Common myeloid progenitor, CD34-positive (primary cell): ENCODE results near the gene AGMO.

Source experiments
- CTCF ChIA-PET: fragments of 350-600 bp; sonication (Branson Sonifier 250); formaldehyde crosslinking; loops from one replicate; lab custom pipeline; 2021; ENCODE audit warnings: antibody characterized with exemption; lab: Charles Lee
- POLR2A ChIA-PET: fragments of 350-600 bp; sonication (Branson Sonifier 250); formaldehyde crosslinking; loops from one replicate; lab custom pipeline; 2021; ENCODE audit warnings: antibody characterized with exemption; lab: Charles Lee
- DNase-seq, 3 donors: peaks; one replicate each; pipeline versions ENCODE4 v3.0.0 to v3.0.0-alpha.2; 2013
- H3K27ac ChIP-seq, 2 experiments: 1 replicate in 1 of 2; 2 replicates in 1 of 2; pipeline ENCODE4 v1.7.0; 2013; ENCODE audit warnings: inconsistent platforms in 2 of 2, low read length in 2 of 2, mild to moderate bottlenecking in 2 of 2, low read depth in 1 of 2, moderate library complexity in 1 of 2; ENCODE audit not compliant: severe bottlenecking in 2 of 2, insufficient read depth in 1 of 2, poor library complexity in 1 of 2
- H3K27me3 ChIP-seq, 5 experiments: replicated peaks in 2 of 5; 1 replicate in 3 of 5; 2 replicates in 2 of 5; pipeline versions ENCODE4 v1.6.1 to v1.7.0; 2013; ENCODE audit warnings: low read length in 4 of 5, mild to moderate bottlenecking in 2 of 5, moderate library complexity in 2 of 5, inconsistent platforms in 1 of 5; ENCODE audit not compliant: insufficient read depth in 5 of 5, control insufficient read depth in 4 of 5
- H3K36me3 ChIP-seq, 4 experiments: 1 replicate in 2 of 4; 2 replicates in 2 of 4; pipeline versions ENCODE4 v1.6.1 to v1.7.0; 2013; ENCODE audit warnings: low read length in 3 of 4, control low read depth in 1 of 4, mild to moderate bottlenecking in 1 of 4; ENCODE audit not compliant: control insufficient read depth in 4 of 4, insufficient read depth in 4 of 4
- H3K4me1 ChIP-seq, 4 experiments: 1 replicate in 3 of 4; 2 replicates in 1 of 4; pipeline versions ENCODE4 v1.6.1 to v1.7.1; 2013; ENCODE audit warnings: low read length in 3 of 4, mild to moderate bottlenecking in 3 of 4, control low read depth in 1 of 4, inconsistent platforms in 1 of 4, moderate library complexity in 1 of 4; ENCODE audit not compliant: control insufficient read depth in 4 of 4, insufficient read depth in 4 of 4; ENCODE audit errors: control extremely low read depth in 1 of 4
- H3K4me3 ChIP-seq, 7 experiments: 1 replicate in 4 of 7; 2 replicates in 3 of 7; pipeline versions ENCODE4 v1.5.1 to v1.7.0; 2013; ENCODE audit warnings: mild to moderate bottlenecking in 7 of 7, low read length in 6 of 7, moderate library complexity in 6 of 7, inconsistent platforms in 2 of 7, low read depth in 2 of 7, control low read depth in 1 of 7; ENCODE audit not compliant: insufficient read depth in 4 of 7, control insufficient read depth in 1 of 7; ENCODE audit errors: extremely low read depth in 1 of 7
- H3K9me3 ChIP-seq, 5 experiments: 1 replicate in 4 of 5; 2 replicates in 1 of 5; pipeline versions ENCODE4 v1.6.1 to v1.7.1; 2013; ENCODE audit warnings: low read length in 4 of 5, mild to moderate bottlenecking in 2 of 5, inconsistent platforms in 1 of 5, low read depth in 1 of 5, moderate library complexity in 1 of 5; ENCODE audit not compliant: control insufficient read depth in 4 of 5, insufficient read depth in 2 of 5; ENCODE audit errors: control extremely low read depth in 1 of 5
- WGBS: methylation state at CpG from one replicate; pipeline ENCODE4 v1.1.5; 2013; ENCODE audit not compliant: insufficient coverage; 5-methylcytosine and 5-hydroxymethylcytosine counted together

AGMO gene

DNA sequence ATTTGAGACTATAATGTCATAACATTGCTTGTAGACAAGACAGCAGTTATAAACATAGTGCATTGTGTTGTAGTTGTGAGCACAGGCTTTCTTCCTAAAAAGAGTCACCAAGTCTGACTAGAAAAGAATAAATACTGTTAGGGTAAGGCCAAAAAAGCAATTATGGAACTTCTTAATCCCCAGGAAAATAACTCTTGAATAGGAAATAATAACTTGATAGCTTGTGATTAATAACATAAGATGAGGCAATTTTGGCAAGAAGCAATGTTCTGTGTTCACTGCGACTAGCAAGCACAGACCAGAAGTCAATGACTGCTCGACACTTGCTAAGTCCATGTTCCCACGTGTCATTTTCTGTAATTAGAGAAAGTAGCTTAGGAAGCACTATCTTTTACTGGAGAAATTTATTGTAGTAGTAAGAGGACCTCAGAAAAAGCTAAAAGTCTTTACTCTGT is 97.1 kb downstream of the AGMO start:
- CTCF ChIA-PET: no interaction called here
- Histone ChIP-seq H3K27ac (no peak overlapping the region), H3K36me3 (no peaks in the 10 kb centered on the region), H3K4me3 (no peak overlapping the region), H3K27me3 (no peaks in the 10 kb centered on the region), H3K4me1 (no peaks in the 10 kb centered on the region), H3K9me3 (no peaks in the 10 kb centered on the region)
- POLR2A ChIA-PET: no interaction called here
- 94% methylated on average over 3 of the region's 3 CpGs for WGBS
- DNase-seq: no peak

DNA sequence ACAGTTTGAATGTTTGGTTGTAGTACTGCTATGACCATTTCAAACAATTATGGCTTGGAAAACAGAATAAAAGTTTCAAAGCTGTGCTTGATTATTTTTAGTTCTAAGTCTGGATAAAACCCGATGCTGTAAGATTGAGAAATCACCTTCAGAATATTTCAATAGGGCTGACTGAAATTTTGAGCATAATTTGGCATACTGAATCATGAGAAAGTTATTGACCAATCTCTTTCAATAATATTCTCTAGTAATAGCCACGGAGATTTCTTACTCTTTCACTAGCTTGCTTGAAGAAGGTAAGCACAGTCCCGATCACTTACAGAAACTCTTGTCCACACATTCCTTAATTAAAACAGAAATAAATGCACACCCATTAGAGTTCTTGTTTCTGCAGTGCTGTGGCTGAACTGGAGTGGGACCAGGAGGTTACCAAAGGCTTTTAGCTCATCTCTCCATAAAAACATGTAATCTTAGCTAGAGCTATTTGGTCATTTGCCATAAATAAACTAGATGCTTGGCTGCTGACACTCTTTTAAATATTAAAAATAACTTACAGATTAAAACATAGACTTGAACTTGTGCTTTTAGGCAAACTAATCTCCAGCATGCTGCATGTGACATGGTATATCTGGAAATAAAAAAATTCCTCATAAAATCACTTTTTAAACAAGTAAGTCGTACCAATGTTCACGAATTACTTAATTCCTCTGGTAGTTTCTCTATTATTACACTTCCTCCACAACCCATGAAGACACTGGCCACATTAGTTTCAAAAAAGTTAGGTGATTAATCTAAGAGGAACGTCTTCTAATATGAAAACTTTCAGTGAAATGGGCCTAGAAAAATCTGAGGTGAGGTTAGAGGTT is 97.8 kb downstream of the AGMO start:
- no peak for DNase-seq
- 91% methylated on average over 3 of the region's 6 CpGs for WGBS
- CTCF ChIA-PET: no interaction called here

DNA sequence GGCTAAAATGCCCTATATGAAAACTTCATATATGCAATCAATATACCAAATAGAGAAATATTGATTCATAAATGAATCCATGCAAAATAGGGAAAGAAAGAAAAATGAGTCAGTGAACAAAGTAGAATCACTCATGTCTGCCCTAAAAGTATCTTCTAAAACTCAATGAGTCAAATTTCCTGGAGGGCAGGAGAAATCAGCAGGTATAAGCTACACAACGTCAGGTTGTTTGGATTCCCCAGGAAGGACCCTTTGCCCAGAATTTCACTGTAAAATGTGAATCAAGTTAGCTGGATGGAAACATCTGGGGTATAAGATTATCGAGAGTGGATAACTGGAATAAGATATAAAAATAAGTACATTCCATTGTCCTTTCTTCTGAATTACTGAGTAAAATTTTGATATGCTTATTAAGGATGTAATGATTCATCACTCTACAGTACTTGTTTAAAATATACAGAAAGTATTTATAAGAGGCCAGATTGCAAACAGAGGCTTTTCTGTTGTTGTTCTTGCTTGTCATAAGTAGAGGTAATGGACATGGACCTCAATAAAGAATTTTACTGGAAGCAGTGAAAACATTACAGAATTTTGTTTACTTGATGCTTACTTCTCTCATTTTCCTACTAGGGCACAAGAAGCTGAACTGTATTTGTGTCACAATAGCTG is 99.0 kb downstream of the AGMO start:
- Histone ChIP-seq H3K27ac (no peak overlapping the region), H3K27me3 (no peaks in the 10 kb centered on the region), H3K4me3 (no peak overlapping the region), H3K36me3 (no peaks in the 10 kb centered on the region), H3K9me3 (no peaks in the 10 kb centered on the region), H3K4me1 (no peaks in the 10 kb centered on the region)
- POLR2A ChIA-PET: no interaction called here
- DNase-seq: no peak
- WGBS: 100% methylated on average over 1 of the region's 2 CpGs
- CTCF ChIA-PET: no interaction called here

More for the DNA sequence above, 97.8 kb downstream of the AGMO start:
- Histone ChIP-seq H3K27me3 (no peaks in the 10 kb centered on the region), H3K36me3 (no peaks in the 10 kb centered on the region), H3K4me3 (no peak overlapping the region), H3K9me3 (no peaks in the 10 kb centered on the region), H3K4me1 (no peaks in the 10 kb centered on the region), H3K27ac (no peak overlapping the region)
- POLR2A ChIA-PET: no interaction called here

DNA sequence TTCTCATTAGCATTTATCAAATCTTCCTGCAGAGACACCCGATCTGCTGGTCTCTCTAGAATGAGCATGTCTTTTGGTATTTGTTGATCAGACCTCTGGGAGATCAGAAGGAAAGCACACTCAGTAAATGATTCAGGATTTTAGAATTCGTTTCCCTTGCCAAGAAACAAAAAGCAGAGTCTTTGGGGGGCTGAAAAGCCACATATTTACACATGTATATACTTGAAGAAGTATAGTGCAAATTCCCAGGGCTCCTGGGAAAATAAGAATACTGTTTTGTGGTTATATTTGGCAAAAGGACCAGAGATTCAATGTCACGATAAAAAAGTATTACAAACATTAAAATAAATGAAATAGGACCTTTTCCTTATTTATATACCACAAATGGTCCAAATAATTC is 100.2 kb downstream of the AGMO start:
- WGBS: 88% methylated on average over 1 of the region's 3 CpGs
- no peak overlapping the region for H3K4me3 ChIP-seq
- H3K36me3 ChIP-seq: no peaks in the 10 kb centered on the region
- H3K27ac ChIP-seq: no peak overlapping the region
- H3K4me1 ChIP-seq: no peaks in the 10 kb centered on the region
- ChIA-PET CTCF (no interaction called here), POLR2A (no interaction called here)
- H3K27me3 ChIP-seq: no peaks in the 10 kb centered on the region
- DNase-seq: no peak
- no peaks in the 10 kb centered on the region for H3K9me3 ChIP-seq

DNA sequence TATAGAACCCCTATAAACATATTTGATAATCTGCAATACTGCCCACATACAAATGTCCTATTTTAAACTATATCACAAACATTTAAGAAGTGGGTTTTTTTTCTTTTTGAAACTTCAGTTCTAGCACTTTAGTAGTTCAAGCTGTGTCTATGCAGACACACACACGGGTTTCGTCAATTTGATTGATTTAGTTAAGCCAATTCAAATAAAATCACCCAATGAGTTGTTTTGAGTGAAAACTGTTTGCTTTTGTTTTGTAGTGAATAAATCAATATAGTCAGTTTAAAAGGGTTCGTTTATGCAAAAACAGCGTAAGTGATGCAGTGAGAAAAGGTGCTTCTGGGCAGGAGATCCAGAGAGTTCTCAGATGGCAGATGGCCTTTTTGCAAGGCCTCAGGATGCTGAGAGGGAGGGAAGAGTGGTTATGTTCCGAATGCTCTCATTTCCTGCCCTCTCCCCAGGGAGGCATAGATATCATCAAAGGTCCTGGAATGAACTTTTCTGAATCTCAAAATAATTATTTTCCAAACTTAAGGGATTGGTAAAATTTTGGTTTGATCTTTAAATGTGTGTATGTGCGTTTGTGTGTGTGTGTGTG is 102.7 kb downstream of the AGMO start:
- no peak overlapping the region for H3K4me3 ChIP-seq

DNA sequence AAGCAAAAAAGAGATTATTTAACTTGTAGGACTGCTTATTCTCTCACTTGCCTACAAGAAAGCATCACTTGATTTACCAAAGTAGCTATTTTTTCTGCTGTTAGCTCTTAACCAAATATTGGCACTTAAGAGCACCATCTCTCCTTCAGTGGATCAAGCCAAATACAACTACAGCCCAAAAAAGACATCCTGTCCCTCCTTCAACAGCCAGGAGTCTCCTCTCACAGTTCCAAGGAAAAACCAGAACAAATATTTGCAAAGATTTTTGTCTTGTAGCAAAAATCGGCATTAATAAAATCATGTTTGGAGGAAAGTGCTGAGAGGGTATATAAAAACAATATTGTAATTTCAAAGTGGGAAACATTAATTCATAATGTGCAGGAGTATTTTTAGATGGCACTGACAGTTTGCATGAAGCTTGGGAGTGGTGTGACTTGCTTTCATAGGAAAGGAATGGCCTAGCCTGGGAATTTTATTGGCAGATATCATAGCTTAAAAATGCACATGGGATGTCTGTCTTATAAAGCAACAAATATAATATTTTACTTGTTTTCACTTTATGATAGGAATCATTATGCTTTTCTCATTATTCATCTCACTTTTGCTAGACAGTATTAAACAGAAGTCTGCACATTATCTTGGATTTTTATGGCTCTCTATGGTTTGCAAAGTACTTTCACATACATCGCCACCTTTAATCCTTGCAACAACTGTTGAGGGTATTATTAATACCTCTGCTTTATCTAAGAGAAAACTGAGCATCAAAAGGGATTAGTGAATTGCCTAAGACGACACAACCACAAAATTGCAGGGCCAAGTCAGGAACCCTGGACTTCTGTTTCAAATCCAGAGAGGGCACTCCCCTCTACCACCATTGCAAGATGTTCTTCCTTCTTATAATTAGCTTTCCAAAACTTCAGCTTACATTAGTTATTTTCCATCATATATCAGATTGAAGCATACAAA is 103.5 kb downstream of the AGMO start:
- WGBS: 90% methylated on average over 2 of the region's 3 CpGs
- Histone ChIP-seq H3K36me3 (no peaks in the 10 kb centered on the region), H3K4me1 (no peaks in the 10 kb centered on the region), H3K9me3 (no peaks in the 10 kb centered on the region), H3K4me3 (no peak overlapping the region), H3K27ac (no peak overlapping the region), H3K27me3 (no peaks in the 10 kb centered on the region)
- ChIA-PET POLR2A (no interaction called here), CTCF (no interaction called here)
- DNase-seq: no peak

More for the DNA sequence above, 102.7 kb downstream of the AGMO start:
- Histone ChIP-seq H3K4me1 (no peaks in the 10 kb centered on the region), H3K27me3 (no peaks in the 10 kb centered on the region), H3K9me3 (no peaks in the 10 kb centered on the region), H3K27ac (no peak overlapping the region), H3K36me3 (no peaks in the 10 kb centered on the region)
- DNase-seq: no peak
- CTCF ChIA-PET: no interaction called here
- 100% methylated on average over 2 of the region's 6 CpGs for WGBS
- POLR2A ChIA-PET: no interaction called here
